C4-2B (cell line): ENCODE results near the gene SND1.
A peak's percentile ranks its signal among the peaks of the same experiment; 100 is the strongest.

Experiments
- H3K27ac ChIP-seq: fragments of 450-650 bp; 2 replicates; pipeline ENCODE4 v1.5.1; 2017
- CTCF ChIP-seq: fragments of 450-650 bp; conservative IDR thresholded peaks from 2 replicates; pipeline ENCODE4 v1.5.1; 2017; ENCODE audit warnings: mild to moderate bottlenecking
- ZFX ChIP-seq: fragments of 450-650 bp; IDR thresholded peaks from 2 replicates; pipeline ENCODE4 v1.6.1; 2017

The SND1 gene

GRCh38 chr7:127792528-127793342, 140.7 kb downstream of the SND1 start:
- TF ChIP-seq ZFX (no peak), CTCF (peak; percentile 83)

GRCh38 chr7:127793582-127793981, 141.6 kb downstream of the SND1 start:
- no peak for TF ChIP-seq CTCF
- TF ChIP-seq ZFX: no peak
- no peak overlapping the region for H3K27ac ChIP-seq

More at GRCh38 chr7:127792528-127793342, 140.7 kb downstream of the SND1 start:
- no peak overlapping the region for H3K27ac ChIP-seq

- H3K27ac ChIP-seq: no peak overlapping the region
- TF ChIP-seq CTCF: no peak
- TF ChIP-seq ZFX: no peak
Observed at GRCh38 chr7:127794136-127794535, 142.1 kb downstream of the SND1 start.

- no peak for TF ChIP-seq CTCF
- no peak for TF ChIP-seq ZFX
- no peak overlapping the region for H3K27ac ChIP-seq
Observed at GRCh38 chr7:127794551-127794950, 142.6 kb downstream of the SND1 start.

- no peak overlapping the region for H3K27ac ChIP-seq
- TF ChIP-seq CTCF (no peak), ZFX (no peak)
Observed at GRCh38 chr7:127798023-127798422, 146.0 kb downstream of the SND1 start.

GRCh38 chr7:127798769-127799372, 146.9 kb downstream of the SND1 start:
- no peak overlapping the region; the same call in 1 of the 2 replicates for H3K27ac ChIP-seq
- no peak for TF ChIP-seq CTCF
- no peak for TF ChIP-seq ZFX
